HG02938 (cell line): Measurements from ENCODE around the gene OR9I1.

Source experiments
- ATAC-seq: cut with Tn5 transposase; IDR thresholded peaks from one replicate; pipeline ENCODE4 v1.9.1; 2021; ENCODE audit warnings: mild to moderate bottlenecking, moderate library complexity; ENCODE audit not compliant: unreplicated experiment

OR9I1 gene

GRCh38 chr11:58125469-58125868 lies at the start of gene OR9I1:
OR9I1 (minus strand) TSS chr11:58125530; CDS start chr11:58119444, 6,086 bp downstream.
- no peak for ATAC-seq

GRCh38 chr11:58165504-58166106 lies 40.3 kb upstream of the OR9I1 start:
- no peak for ATAC-seq

- no peak for ATAC-seq
Observed at GRCh38 chr11:58164990-58165389, 39.7 kb upstream of the OR9I1 start.

- no peak for ATAC-seq
Observed at GRCh38 chr11:58164389-58164788, 39.1 kb upstream of the OR9I1 start.

- ATAC-seq, result no peak
Observed at GRCh38 chr11:58152781-58153180, 27.5 kb upstream of the OR9I1 start.

- ATAC-seq, result no peak
Observed at GRCh38 chr11:58142761-58143160, 17.4 kb upstream of the OR9I1 start.

- no peak for ATAC-seq
Observed at GRCh38 chr11:58135171-58135570, 9.8 kb upstream of the OR9I1 start.

GRCh38 chr11:58134151-58134550 lies 8.8 kb upstream of the OR9I1 start:
- ATAC-seq, result no peak

- no peak for ATAC-seq
Observed at GRCh38 chr11:58133309-58134076, 8.2 kb upstream of the OR9I1 start.

GRCh38 chr11:58127350-58127749 lies 2.0 kb upstream of the OR9I1 start:
- ATAC-seq, result no peak

GRCh38 chr11:58121096-58121495 lies 4.2 kb downstream of the OR9I1 start:
- ATAC-seq, result no peak

GRCh38 chr11:58097437-58097836 lies 27.9 kb downstream of the OR9I1 start:
- ATAC-seq, result no peak

GRCh38 chr11:58086528-58086927 lies 38.8 kb downstream of the OR9I1 start:
- no peak for ATAC-seq

GRCh38 chr11:58075781-58076180 lies 49.5 kb downstream of the OR9I1 start:
- no peak for ATAC-seq

GRCh38 chr11:58070585-58070984 lies 54.7 kb downstream of the OR9I1 start:
- ATAC-seq, result no peak

GRCh38 chr11:58068655-58069054 lies 56.7 kb downstream of the OR9I1 start:
- no peak for ATAC-seq

GRCh38 chr11:58067685-58068084 lies 57.6 kb downstream of the OR9I1 start:
- no peak for ATAC-seq
